ENCODE data around the gene MPST.

MPST gene

DNA sequence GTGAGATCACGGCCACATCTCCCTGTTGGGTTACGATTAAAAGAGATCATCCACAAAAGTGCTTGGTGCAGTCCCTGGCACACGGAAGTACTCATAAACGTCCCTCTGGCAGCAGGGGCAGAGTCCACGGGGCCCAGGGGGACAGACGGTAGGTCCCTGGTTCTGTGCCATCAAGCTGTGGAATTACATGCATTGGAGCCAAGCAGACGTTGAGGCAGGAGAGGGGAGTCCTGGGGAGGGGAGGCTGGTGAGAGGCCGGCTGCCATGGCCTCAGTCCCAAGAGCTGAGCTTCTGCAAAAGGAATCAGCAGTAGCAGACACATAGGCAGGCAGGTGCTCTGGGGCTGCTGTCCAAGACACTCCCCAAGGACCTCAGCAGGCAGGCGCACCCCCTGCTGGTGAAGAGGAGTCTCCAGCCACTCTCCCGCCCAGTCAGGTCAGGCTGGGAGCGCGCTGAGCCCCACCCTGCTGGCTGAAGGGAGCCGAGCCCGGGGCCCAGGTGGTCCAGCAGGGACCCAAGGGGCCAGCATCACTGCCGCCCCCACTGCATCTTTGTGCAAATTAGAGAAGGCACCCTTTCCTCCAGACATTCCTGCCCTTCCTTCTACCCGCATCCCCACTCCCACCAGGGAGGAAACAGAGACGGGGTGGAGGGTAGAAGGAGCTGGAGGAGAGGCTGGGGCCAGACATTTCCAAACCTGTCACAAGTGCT is 24.4 kb downstream of the MPST start:
- in situ Hi-C loops (cut with MboI; ENCODE audit: low sequenced_read_pairs) = no loop called here

DNA sequence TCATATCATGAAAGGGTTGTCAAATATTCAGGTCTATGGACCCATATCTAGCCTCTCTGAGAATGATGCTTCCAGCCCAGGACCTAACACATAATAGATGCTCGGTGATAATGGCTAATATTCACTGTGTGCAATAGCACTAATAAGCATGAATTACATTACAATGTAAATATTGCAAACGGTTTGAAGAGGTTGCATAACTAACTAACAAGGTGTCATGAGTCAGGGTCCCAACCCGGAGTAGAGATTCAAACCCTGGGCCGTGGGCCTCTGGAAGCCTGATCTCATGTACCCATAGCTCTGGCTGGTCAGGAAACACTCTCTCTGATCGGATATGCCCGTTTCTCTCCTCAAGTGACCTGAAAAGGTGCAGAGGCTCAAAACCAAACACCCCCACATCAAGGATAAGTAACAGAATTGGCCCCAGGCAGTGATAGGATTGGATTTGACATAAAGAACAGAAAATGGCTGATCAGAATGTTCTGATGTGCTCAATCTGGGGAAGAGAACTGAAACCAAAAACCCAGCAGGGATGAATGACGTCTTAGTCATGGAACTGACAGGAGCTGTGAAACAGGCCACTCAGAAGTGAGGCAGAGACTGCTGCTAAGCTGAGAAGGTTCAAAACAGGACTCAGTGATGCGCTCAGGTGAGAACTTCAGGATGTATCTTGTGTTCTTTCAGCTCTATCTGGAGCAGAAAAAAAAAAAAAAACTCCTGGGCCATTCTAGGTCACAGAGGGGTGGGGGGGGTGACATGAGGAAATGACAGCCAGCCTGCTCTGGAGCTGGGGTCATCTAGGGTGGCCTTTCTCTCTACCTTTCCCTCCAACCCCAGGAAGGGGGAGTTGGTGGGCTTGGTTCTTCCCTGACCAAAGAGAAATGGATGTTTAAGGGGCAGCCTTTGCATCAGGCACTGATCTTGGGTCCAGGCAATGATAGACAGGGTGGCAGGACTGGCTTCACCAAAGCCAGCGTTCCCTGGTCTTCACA is 25.4 kb downstream of the MPST start:
- in situ Hi-C loops (cut with MboI; ENCODE audit: low sequenced_read_pairs) = no loop called here

DNA sequence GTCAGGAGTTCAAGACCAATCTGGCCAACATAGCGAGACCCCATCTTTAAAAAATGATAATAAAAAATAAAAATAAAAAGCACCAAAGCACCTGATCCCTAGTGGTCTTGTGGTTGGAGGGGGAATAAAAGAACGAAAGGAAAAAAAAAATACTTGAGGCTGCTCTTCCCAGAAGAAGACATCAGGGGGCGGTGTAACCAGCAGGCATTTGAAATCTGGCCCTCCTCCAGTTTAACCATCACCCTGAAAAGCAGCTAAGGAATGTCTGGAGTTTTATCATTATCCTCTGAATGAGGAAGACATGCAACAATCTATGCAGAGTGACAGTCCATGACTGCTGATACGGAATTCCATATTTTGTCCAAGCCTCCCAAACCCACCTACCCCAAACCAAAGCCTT is 26.4 kb downstream of the MPST start:
- in situ Hi-C loops (cut with MboI; ENCODE audit: low sequenced_read_pairs) = no loop called here

DNA sequence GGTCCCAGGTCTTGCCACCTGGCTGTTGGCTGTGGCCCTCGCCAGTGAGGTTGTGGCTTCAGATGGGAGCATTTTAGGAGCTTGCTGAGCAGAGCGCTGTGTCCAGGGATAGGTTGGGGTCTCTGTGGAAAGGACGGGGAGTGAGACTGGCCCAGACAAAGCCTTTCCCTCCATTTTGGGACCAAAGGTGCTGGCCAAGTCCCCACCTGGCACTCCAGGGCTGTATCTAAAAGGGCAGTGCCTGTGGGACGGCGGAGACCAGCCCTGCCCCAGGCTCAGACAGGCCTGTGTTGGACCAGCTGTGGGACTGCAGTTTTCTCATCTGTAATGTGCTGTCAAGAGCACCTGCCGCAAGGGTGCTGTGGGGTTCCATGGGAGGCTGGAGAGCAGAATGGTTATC is 27.0 kb downstream of the MPST start:
- in situ Hi-C loops (cut with MboI; ENCODE audit: low sequenced_read_pairs) = no loop called here

DNA sequence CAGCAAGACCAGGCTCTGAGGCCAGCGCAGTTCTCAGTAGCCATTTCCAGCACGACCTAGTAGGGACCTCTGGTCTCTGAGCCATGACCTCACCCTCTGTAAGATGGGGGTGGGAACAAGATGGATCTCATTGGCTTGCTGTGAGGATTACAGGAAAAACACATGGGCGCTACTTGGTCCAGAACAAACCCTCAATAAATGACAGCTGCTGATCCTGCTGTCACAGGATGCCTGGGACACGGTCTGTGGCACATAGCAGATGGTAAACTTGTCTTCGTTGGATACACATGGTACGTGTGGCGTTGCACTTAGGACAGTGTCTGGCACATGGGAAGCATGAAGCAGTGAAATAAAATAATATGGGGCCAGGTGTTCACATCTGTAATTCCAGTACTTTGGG is 27.5 kb downstream of the MPST start:
- in situ Hi-C loops (cut with MboI; ENCODE audit: low sequenced_read_pairs) = no loop called here

DNA sequence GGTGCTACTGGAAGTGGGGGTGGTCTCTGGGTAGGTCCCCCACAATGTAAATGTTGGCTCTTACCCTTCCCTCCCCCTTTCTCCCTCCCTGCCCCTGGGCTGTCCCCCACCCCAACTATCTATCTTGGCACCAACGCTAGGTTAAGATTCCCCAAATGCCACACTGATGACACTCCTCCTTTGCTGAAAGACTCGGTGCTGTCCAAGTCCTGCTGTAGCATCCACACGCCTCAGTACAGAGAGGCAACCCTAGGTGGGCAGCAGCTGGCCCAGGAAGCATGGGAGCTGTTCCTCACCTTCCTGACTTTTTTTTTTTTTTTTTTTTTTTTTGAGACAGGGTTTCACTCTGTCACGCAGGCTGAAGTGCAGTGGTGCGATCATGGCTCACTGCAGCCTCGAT is 28.6 kb downstream of the MPST start:
- in situ Hi-C loops (cut with MboI; ENCODE audit: low sequenced_read_pairs) = no loop called here

DNA sequence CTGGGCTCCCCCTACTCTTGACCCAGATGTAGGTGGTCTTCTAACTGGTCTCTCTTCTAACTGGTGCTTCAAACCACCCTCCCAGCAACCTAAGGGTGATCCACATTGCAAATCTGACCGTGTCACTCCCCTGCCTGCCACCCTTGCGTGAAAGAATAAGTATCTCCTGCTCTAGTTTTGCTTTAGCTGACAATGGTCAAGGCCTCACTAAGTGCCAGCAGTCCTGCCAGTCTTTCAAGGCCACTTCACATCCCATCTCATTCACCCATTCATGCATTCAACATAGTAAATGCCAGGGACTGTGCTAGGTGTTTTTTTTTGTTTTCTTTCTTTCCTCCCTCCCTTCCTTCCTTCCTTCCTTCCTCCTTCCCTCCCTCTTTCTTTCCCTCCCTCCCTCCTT is 29.7 kb downstream of the MPST start:
- in situ Hi-C loops (cut with MboI; ENCODE audit: low sequenced_read_pairs) = no loop called here

DNA sequence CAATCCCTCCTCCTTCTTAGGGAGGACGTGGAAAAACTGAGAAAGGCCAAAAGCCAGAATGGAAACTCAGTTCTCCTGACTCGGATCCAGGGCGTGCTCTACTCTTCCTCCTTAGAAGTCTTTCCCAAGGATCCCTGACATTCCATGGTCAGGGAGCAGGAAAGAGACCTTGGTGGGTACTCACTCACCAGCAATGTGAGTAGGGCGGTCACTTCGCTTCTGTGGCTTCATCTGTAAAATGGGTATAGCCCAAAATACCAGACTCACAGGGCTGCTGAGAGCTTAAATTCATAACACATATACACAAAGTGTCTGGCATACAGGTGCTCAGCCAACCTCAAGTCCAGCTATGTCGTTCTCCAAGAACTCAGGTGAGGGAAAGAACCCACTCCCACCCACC is 31.4 kb downstream of the MPST start:
- in situ Hi-C loops (cut with MboI; ENCODE audit: low sequenced_read_pairs) = no loop called here

DNA sequence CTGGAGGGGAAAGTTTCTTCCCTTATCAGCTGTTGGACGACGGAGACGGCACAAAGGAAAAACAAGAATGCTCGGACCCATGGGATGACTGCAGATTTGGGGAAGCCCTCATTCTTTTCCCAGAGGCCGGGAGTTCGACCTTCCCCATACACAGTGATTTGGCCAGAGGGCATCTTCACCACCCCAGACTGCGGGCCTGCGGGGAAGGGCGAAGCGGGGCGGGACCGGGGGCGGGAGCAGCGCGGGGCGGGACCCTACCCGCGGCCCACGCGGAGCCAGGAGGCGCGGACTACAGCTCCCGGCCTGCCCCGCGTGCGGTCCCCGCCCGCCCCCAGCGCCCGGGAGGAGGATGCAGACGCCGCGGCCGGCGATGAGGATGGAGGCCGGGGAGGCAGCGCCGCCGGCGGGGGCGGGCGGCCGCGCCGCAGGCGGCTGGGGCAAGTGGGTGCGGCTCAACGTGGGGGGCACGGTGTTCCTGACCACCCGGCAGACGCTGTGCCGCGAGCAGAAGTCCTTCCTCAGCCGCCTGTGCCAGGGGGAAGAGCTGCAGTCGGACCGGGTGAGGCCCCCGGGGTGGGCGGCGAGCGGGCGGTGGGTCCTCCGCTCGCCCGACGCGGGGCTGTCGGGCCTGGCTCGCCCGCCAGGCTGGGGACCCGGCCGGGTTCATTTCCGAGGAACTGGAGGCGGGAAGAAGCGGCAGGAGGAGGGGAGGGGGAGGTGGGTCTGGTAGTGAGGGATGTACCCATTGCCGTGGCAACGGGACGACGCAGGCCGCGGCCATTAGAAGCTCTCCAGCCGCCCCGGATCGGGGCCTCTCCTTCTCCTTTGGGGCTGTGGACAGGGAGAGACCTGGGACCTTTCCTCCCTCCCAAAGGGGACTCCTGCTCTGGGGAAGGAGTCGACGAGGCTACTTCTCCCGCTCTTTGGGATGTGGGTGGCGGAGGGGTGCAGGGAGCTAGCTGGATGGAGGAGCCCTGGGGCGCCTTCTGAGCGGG is 32.1 kb downstream of the MPST start, which contains the start of gene KCTD17:
Gene KCTD17 (plus strand): TSS at position 352 of the 995 bp plus-strand sequence. CDS start 19 bp downstream, at position 371.
- in situ Hi-C loops (cut with MboI; ENCODE audit: low sequenced_read_pairs) = no loop called here

DNA sequence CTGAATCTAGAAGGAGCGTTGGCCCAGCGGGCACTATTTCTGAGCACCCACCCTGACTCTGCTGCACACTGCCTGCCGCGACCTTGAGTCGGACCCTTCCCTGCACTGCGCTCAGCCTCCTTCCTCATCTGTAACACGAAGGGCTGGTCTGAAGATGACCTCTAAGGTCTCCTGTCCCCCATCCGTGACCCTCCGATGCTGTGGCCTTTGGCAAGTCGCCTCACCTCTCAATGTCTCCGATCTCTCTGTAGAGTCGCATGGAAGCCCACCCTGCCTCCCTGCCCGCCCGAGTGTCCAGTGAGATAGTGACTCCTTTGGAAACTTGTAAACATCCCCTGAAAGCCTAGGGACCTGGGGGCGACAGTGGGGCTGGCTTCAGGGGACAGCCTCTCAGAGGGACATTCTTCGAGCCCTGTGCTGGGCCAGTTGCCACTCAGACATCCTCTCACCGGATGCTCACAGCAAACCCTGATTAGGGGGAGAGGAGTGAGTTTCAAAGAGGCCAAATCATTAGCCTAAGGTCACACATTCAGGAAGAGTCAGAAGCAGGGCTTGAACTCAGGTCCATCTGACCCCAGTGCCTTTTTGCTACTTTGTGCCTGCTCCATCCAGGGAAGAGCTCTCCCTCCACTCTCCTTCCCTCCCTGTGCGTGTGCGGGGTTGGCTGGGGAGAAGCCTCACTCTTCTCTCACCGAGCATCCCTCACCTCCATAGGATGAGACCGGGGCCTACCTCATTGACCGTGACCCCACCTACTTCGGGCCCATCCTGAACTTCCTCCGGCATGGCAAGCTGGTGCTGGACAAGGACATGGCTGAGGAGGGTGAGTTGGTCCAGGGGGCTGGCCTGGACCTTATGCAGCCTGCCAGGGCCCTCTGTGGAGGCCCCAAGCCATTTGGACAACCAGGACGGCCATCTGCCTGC is 33.1 kb downstream of the MPST start:
- in situ Hi-C loops (cut with MboI; ENCODE audit: low sequenced_read_pairs) = no loop called here

DNA sequence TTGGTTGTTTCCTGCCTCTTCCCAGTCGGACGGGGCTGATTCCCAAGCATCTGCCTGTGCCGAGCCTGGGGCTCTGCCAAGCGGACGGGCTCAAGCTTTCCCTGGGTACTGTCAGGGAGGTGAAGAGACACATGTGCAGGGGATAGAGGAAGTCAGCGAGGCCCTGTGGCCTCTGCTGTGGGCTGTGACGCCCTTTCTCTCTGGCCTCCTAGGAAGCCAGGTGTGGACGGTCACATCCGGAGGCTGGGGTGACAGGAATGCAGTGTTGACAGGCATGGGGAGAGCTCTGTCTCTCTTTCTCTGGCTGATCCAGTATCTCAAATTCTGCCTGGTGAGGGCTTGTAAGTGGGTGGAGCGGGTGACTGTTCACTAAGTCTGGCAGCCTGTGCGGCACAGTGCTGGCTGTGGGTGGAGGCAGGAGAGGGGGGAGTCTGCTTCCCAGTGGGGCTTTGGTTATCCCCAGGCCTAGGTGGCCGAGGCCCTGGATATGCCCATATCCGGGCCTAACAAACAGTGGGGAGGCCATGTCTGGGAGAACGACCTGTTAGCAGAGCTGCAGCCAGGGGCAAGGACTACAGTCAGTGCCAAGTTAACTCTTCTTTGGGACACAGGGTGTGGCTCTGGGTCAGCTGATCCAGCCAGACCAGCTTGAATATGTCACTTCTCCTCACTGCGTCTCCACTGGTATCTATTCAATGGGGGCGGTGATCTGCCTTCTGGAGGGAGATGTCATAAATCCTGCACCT is 33.9 kb downstream of the MPST start:
- in situ Hi-C loops (cut with MboI; ENCODE audit: low sequenced_read_pairs) = no loop called here

DNA sequence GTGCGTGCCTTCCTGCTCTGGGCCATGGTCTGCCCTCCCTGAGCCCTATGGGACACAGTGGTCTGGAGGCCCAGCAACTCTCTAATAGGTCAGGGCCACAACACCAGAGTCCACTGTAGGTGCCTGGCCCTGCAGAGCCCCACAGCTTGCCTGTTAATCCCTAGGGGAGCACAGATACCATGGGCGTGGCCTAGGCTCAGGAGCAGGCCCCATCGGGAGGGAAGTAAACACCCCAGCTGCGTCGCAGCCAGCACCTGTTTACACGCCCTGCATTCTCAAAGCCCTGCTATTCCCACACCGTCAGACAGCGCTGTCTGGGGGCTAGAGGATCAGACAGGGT is 34.5 kb downstream of the MPST start:
- in situ Hi-C loops (cut with MboI; ENCODE audit: low sequenced_read_pairs) = no loop called here

DNA sequence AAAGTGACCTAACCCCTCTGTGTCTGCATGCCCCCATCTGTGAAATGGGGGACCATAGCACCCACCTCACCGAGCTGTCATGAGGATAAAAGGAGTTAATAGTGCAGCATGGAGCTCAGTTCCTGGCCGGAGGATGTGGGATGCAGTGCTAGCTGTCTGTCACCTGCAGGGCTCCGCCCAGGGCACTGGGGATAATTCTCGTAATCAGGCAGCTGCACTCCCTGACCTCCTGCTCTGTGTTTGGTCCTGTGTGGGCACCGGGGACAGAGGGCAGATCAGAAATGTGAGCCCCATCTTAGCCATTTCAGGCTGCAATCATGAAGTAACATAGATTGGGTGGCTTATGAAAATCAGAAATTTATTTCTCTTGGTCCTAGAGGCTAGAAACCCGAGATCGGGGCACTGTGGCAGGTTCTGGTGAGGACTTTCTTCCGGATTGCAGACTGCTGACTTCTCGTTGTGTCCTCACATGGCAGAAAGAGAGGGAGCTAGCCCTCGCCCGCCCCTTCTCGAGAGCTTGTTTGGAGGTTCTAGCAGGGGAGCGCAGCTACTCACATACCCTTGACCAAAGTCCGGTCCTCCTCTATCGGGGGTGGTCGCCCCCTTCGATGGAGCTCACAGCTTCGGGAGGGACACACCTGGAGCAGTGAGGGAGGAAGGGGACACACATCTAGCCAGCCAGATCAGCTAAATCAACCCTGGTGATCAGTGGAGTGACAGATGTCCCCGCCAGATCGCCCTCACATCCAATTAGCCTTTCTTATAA is 35.2 kb downstream of the MPST start:
- in situ Hi-C loops (cut with MboI; ENCODE audit: low sequenced_read_pairs) = no loop called here

DNA sequence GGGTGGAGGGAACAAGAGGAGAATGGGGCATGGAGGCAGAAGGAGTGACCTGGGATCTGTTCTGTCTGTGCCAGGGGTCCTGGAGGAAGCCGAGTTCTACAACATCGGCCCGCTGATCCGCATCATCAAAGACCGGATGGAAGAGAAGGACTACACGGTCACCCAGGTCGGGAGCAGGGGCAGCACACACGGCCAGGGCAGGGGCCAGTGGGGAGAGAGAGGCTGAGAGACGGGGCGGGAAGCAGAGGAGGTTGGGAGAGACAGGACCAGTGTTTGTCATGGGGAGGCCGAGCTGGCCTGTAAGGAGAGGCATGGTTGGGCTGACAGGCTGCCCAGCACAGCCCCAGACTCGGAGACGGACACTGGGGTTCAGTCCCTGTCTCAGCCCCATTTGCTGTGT is 36.7 kb downstream of the MPST start:
- in situ Hi-C loops (cut with MboI; ENCODE audit: low sequenced_read_pairs) = no loop called here

DNA sequence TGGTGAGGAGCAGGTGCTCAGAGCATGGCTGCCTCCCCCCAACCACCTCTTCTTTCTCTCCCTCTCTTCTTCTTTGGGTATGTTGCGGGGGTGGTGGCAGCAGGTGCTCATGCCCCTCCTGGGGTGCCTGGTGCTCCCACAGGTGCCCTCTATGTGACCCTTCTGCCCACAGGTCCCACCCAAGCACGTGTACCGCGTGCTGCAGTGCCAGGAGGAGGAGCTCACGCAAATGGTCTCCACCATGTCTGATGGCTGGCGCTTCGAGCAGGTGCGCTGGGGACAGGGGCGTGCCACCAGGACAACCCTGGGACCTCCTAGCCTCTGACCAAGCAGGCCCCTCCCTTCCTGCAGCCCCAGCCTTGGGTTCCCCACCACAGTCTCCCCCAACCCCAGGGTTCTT is 37.7 kb downstream of the MPST start:
- in situ Hi-C loops (cut with MboI; ENCODE audit: low sequenced_read_pairs) = no loop called here

DNA sequence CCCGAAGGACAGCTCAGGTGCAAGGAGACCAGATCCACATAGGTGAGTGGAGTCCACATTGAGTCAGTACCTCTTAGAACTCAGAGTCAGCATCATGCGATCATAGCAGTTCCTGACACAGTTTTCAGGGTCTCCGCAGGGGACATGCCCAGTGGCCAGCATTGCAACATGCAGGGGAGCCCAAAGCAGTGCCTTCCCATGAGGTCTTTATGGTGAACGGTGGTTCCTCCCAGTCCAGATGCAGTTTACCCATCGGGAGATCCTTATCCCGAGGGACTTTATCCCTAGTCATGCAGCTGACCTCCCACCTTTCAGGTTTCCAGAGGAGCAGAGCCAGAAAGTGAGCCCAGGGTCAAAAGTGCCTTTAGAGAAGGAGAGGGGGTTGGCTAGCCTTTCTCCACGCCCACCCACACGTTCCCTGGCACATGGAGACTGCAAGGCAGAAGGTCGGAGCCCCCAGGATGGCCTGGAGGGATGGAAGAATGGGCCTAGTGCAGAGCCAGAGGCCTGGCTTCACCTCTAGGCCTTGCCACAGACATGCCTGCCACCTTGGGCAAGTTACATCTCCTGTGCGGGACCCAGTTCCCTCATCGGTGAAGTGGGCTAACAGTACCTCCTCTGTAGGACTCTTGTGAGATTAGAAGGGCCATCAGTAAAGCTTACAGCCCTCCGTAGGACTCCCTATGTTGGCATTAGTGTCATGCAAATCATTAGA is 38.4 kb downstream of the MPST start:
- in situ Hi-C loops (cut with MboI; ENCODE audit: low sequenced_read_pairs) = no loop called here

DNA sequence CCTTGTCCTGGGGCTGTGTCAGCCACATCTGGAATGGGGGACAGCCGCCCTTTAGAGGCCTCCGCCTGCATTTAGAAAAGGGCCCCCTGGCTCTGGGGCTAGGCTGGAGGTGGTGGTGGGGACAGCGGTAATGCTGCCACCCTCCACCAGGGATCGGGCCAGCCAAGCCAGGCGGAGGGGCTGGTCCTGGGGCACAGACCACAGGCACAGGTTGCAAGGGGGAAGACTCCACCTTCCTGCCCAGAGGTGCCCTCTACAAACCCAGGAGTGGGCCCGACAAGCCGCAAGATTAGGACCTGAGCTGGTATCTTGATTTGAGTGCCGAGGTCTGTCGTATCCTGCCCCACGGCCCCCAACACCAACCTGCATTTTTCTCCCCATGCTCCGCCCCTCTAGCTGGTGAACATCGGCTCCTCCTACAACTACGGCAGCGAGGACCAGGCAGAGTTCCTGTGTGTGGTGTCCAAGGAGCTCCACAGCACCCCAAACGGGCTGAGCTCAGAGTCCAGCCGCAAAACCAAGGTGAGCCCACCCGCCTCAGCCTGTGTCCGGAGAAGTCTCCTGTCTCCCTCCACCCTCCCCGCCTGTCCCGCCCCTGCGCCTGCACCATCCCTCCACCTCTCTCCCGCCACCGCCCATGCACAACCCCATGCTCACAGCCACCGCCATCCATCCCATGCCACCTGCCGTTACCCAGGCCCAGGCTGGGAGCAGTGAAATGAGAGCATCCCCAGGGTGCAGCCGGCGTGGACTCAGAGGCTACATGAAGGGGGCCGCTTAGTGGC is 39.6 kb downstream of the MPST start:
- in situ Hi-C loops (cut with MboI; ENCODE audit: low sequenced_read_pairs) = no loop called here
